Caki2 (cell line): Measurements from ENCODE around the gene TSSK3. TPM values are rescaled to one million over a fixed set of nuclear protein-coding genes. Genes with fewer than 3 reads are reported as not detected.

Source experiments
- DNase-seq: peaks from one replicate; pipeline ENCODE4 v3.0.0-alpha.2; 2015; ENCODE audit warnings: low read depth
- in situ Hi-C: cut with HindIII; loops from 2 replicates; pipeline ENCODE4 v1.10.0; 2016; ENCODE audit warnings: low sequenced_read_pairs, low pct_unique_long_range_greater_than_20kb, mixed read lengths
- total RNA-seq: library from RNA; depleted of rRNA; stranded (reverse); fragments of >200 nt; shearing (Covaris generic); gene quantifications from 2 replicates; pipeline ENCODE4 v1.2.3, GENCODE V29; 2014; ENCODE audit warnings: low replicate concordance

Gene TSSK3
- total RNA-seq, 1 experiment from 2014 or later: not detected

DNA sequence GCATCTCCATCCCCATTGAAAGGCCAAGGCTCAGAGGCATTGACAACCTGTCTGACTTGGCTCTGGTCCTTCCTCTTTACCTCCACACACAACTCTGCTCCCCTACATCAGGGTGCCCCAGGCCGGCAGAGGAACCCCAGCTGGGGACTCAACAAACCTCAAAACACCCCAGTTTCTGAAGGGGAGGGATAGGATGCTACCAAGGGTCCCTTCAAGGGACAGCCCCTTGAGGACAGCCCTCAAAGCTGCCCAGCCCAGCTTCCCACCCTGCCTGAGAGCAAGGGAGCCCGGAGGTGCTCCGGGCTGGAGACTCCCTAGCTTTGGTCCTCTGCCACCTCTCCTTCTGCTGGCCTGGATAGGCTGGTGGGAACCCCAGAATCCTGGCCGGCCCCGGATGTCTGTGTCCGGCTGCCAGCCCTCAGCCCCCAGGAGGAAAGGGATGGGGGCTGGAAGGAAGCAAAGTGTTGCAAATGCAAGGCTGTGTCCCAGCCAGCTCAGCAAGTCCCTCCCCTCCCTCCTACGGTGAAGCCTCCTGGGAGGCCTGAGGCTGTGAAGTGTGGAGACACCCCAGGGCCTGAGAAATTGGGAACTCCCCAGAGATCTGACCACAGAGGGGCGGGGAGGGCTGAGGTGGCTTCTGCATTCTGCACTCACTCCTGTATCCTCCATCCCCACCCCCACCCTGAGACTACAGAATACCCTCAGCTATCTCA lies 25.2 kb upstream of the TSSK3 start:
- in situ Hi-C loops: no loop called here
- peak; percentile 33 for DNase-seq

DNA sequence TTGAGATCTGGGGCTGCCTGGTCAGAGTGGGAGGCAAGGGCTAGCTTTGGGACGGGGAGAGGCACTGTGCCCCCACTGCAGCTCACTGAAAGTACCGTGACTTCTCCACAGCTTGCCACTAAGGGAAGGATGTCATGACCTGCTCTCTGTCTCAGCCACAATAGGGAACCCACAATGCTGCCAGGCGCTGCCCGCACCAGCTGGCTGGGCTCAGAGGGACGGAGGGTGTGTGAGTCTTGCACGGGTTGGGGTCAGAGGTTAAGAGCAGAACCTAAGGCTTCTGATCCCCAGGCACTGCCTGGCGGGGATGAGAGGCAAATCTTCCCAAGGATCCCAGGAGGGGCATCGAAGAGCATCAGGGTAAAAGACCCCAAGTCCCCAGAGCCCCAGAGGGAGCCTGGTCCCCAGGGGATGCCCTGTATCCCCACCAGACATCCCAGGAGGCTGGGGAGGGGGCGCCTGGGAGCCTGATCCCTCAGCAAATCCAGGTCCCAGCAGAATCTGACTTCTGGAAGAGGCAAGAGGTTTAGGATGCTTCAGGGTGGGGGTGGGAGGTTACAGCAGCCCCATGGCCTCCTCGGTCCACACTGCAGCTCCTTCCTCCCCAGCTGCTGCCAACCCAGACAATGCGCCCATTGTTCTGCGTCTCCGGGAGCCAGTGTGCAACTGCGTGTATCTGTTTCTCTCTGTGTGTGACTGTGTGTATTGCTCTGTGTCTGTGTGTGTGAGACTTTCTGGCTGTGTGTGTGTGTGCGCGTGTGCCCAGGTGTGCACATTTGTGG lies 24.3 kb upstream of the TSSK3 start:
- DNase-seq: no peak
- in situ Hi-C loops: no loop called here

DNA sequence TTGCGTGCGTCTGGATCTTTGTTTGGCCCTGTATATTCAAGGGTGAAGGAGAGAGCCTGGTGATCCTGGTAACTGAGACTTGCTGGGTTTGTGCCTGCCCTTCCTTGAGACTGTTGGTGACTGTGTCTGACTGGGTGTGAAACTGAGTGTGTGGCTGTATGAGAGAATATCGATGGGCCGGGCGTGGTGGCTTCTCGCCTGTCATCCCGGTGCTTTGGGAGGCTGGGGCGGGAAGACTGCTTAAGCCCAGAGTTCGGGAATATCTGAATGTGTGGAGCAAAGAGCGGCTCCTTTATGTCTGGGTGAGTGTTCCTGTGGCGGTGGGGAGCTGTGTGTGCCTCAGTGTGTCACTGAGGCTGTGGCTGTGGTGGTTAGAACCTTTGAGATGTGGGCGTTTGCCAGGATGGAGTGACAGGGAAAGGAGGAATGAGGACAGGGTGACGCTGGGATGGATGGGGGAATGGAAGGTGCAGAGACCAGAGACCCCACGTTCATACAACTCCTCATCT lies 23.6 kb upstream of the TSSK3 start:
- in situ Hi-C loops: no loop called here
- no peak for DNase-seq

DNA sequence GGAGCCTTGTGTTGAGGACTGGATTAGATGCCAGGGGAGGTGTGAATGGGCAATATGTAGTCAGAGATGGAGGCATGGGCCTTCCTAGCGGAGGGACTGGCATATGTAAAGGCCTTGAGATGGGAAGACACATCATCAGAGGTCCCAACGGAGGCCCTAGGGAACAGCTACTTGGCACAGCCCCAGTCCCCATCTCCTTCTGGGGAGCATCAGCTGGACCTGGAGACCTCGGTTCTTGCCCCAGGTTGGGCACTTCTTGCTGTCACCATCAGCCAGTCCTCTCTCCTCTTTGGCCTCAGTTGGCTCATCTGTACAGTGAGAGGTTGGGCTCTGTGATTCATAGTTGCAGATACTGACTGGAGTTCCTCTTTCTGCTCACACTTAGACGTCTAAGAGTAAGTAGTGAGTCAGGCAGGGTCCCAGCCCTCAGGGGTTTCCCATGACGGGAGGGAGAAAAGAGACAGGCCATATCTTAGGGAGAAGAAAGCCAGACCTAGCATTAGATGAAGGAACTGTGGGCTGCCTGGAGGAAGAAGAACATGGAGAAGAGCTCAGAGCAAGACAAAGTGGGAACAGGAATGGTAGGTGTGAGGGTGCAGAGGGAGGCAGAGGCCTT lies 22.9 kb upstream of the TSSK3 start:
- no peak for DNase-seq
- in situ Hi-C loops: no loop called here

DNA sequence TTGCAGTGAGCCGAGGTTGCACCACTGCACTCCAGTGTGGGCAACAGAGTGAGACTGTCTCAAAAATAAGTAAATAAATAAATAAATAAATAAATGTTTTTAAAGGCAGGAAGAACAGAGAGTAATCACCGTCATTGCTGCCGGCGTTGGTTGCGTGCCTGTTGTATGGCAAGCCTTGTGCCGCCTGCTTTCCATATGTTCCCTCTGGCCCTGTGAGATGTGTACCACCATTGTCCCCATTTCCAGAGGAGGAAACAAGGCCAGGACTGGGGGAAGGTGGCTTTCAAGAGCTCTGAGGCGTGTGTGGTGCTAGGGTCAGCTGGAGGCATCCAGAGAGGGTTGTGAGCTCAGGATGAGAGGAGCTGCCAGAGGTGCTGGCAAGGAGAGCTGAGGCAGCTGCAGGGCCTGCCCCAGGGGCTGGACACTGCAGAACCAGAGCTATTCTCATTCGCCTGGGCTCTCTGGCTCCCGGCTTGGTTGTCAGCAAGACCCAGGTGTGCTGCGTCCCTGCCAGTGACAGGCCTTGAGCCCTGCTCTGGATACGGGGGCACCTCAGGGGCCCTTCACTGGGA lies 21.1 kb upstream of the TSSK3 start:
- in situ Hi-C loops: no loop called here
- no peak for DNase-seq

DNA sequence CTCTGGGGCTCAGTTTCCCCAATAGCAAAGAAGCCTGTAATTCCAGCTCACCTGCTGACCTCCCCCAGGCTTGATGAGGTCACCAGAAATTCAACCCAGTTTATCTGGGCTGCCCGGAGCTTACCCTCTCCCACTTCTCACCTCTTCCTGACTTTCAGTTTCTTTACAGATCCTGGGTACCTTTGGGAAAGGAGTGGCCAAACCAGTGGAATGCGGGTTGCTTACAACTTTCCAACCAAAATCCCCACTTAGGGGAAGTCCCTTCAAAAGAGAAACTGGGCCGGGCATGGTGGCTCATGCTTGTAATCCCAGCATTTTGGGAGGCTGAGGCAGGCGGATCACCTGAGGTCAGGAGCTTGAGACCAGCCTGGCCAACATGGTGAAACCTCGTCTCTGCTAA lies 20.4 kb upstream of the TSSK3 start:
- DNase-seq: no peak
- in situ Hi-C loops: no loop called here

DNA sequence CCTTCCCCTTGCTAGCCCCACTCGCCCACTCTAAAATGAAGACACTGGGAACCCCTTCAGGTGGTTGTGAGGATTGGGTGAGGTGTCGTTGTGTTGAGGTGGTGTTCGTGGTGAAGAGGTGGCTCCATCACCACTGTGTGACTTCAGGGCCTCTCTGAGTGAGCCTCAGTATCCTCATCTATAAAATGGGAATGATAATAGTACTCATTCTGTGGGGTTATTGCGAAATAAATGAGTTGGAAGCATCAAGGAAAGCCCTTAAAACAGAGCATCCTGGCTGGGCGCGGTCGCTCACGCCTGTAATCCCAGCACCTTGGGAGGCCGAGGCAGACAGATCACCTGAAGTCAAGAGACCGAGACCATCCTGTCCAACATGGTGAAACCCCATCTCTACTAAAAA lies 19.6 kb upstream of the TSSK3 start:
- in situ Hi-C loops: no loop called here
- no peak for DNase-seq

DNA sequence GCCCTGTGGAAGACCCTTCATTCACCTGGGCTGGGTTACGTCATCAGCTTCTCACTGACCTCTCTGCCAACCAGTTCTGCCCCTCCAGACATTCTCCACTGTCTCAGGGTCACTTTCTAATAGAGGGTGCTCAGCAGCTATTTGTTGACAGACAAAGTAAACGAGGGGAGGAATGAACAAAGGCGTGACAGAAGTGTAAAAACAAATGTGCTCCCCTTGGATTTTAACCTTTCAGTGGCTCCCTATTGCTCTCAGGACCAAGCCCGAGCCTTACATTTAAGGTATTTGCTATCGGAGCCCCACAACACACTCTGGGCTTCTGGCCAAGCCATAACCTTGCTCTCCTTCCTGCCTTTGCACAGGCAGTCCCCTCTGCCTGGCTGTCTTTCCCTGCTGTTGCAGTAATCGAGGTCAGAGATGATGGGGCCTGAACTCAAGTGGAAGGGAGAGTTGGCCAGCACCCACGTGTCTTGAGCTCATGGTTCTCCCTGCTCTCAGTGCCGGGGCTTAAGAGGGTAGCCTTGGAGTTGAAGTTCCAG lies 17.0 kb upstream of the TSSK3 start:
- in situ Hi-C loops: no loop called here
- no peak for DNase-seq

DNA sequence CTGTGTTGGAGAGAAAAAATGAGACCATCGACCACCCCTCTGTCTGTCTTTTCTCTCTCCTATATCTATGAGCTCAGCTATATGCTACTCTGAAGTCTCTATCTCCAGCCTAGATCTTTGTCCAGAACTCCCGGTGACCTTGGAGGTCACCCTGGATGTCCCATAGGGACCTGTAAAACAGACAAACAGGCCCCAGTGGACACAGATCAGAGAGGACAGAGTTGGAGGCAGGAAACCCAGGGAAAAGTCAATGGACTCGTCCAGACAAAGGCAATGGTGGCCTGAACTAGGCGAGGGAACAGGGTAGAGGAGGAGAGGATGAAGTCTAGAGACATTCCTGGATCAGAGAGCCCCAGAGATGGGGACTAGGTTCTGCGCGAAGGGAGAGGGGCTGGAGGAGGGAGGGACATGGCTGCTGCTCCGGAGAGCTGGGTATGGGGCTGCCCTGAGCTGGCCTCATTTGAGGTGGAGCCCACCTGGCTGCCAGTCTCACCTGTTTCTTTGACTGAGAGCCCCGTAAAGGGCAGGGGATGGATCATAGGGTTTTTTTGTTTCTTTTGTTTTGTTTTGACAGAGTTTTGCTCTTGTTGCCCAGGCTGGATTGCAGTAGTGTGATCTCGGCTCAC lies 15.7 kb upstream of the TSSK3 start:
- in situ Hi-C loops: no loop called here

DNA sequence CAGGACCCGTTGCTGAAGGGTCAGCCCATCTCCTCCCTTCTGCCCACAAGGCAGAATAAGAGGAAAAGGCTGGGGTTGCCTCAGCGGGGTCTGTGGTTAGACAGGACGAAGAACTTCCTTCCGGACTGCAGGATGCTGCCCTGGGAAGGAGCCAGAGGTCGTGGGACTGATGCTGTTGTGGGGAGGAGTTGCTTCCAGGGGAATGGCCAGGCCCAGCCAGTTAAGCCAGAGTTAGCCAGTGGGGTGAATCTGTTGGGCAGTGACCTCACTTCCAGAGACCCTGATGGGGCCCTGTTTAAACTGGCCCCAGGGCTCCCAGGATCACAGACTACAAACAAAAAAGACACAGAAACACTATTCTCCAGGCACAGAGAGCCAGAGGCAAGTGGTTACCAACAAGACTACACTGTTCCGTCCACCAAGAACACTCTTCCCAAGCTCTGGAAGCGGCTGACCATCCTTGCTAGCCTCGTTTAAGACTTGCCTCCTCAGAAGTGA lies 13.1 kb upstream of the TSSK3 start:
- in situ Hi-C loops: no loop called here
- no peak for DNase-seq

More for the DNA sequence above, 15.7 kb upstream of the TSSK3 start:
- no peak for DNase-seq

DNA sequence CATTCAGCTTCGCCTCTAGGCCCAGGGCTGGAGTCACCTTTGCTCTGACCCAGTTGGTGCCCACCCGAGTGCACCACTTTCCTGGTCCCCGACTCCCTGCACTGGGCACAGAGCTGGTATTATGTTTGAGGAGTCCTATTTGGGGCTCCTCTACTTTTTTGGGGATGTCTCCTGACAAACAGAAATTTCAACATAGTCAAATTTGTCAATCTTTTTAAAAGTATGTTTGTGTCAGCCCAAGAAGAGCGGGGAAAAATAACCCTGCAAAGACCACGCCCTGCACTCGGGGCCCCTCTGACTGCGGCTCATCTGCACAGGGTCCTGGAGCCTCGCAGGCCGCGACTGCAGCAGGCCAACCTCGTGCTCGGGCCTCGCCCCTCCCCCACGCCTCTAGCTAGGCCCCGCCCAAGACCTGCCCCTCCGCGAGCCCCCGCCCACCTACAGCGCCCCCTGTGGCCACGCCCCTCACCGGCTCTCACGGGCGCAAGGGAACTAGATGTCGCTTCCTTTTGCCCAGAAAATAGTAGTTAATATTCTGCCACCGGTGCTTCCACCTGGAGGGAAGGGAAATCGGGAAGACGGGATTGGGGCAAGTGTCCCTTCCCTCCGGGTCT lies 11.4 kb upstream of the TSSK3 start:
- DNase-seq: no peak
- in situ Hi-C loops: no loop called here

DNA sequence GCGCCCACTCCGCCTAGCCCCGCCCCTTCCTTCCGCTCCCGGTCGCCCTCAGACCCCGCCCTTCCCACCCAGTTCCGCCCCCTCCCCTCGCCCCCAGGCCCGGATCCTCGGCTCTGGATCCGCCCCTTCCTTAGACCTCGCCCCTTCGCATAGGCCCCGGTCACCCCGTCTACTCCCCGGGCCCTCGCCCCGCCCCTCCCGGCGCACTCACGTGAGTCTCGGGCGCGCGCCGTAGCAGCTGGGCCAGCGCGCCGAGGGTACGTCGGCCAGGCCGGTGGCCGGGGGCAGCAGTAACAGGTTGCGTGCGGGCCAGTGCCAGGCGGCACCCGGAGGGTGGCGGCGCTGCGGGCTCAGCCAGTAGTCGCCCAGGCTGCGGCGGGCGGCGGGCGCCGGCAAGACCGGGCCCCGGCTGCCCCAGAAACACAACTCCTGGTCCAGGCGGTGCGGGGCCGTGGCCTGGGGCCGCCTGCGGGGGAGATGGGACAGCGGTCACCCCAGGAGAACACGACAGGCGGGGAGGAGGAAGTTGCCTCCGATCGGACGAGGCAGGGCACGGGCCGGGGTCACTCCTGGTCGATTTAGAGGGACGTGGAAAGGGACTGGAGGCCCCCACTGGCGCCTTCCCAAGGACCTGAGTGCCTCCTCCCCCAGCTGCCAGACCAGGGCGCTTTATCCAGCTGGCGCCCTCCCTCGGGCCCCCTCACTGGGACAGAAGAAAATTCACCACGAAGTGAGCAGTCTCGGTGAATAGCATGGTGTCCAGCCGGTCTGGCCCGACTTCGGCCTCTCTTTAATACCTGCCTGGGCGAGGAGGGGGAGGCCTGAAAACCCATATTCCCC lies 10.7 kb upstream of the TSSK3 start:
- in situ Hi-C loops: no loop called here
- DNase-seq: peak; percentile 79

DNA sequence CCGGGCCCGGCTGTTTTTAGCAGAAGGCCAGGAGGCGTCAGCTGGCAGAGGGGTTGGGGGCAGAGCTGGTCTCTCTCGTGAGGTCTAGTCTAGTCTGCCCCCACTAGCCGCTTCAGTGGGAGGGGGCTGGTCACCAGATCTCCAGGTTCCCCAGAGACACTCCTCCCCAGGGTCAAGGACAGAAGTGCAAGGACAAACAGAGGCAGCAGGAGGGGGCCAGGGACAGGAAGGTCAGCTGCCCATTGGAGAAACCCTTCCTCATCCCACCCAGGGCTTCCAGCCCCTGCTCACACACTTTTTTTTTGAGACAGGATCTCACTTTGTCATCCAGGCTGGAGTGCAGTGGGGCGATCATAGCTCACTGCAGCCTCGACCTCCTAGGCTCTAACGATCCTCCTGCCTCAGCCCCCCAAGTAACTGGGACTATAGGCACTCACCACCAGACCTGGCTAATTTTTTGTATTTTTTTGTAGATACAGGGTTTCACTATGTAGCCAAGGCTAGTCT lies 10.0 kb upstream of the TSSK3 start:
- in situ Hi-C loops: no loop called here
- DNase-seq: no peak

DNA sequence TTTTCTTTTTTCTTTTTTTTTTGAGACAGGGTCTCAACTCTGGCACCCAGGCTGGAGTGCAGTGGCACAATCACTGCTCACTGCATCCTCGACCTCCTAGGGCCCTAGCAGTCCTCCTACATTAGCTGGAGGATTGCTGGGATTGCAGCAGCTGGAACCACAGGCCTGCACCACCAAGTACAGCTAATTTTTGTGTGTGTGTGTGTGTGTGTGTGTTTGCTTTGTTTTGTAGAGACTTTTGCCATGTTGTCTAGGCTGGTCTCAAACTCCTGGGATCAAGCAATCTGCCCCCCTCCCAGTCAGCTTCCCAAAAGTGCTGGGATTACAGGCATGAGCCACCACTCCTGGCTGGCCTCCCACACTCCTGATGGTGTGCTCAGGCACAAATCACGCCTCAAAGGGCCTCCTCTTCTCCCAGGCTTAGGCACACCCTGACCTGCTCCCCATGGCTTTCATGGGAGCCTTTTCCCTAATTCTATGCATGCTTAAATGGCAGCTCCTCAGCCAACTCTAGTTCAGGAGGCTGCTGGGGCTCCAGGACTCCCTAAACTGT lies 9.4 kb upstream of the TSSK3 start:
- in situ Hi-C loops: no loop called here
- no peak for DNase-seq

DNA sequence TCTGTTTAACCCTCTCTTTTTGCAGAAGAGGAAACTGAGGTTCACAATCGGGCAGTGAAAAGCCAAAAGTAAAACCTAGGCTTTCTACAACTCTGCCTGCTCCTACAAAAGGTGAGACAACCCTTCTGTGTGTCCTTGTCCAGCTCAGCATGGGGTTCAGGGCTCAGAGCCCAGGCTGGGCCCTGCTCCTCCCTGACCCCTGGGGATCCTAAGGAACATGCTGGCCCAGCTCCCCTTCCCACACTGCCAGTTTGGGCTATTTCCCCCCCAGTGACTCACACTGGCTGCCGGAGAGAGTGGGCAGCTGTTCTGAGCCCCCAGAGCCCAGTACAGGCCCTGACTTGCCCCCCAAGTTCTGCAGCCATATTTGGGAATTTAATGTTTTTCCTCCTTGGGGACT lies 8.9 kb upstream of the TSSK3 start:
- in situ Hi-C loops: no loop called here
- DNase-seq: no peak

DNA sequence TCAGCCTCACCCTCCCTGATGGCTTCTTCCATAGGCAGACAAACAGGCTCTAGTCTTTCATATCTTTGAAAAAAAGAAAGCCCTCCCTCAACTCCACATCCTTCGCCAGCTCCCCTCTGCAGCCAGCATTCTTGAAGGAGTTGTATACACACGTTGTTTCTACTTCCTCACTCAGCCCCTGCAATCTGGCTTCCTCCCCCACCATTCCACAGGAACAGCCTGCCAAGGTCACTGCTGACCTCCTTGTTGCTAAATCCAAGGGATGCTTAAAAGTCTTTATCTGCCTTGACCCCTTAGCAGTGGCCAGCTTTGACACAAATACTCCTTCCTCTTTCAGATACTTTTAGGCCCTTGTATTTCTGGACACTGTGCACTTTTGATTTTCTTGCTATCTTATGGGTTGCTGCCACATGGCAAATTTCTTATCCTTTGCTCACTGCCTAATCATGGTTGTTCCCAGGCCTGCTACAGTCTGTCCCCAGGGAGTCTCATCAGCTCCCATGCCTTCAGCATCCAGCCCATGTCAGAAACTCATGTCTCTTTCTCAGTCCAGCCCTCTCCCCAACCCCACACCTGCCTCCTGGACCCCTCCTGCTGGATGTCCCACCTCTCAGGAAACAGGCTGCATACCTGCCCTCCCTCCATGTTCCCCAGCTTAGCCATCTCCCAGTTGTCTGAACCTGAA lies 8.3 kb upstream of the TSSK3 start:
- DNase-seq: no peak
- in situ Hi-C loops: no loop called here
